Tibial artery (tissue), 4 donors: ENCODE measurements around the gene TRMU.

Experiments used
- DNase-seq, 2 donors: peaks; one replicate each; pipeline ENCODE4 v3.0.0-alpha.2; 2019
- H3K27ac ChIP-seq, 2 donors: fragments of 200-600 bp; sonication (generic) in 1 of 2; 1 replicate in 1 of 2; 2 replicates in 1 of 2; pipeline ENCODE4 v1.5.1; 2018 to 2019; ENCODE audit warnings: mild to moderate bottlenecking in 1 of 2
- H3K27me3 ChIP-seq, 2 donors: fragments of 200-600 bp; sonication (generic) in 1 of 2; one replicate each; pipeline versions ENCODE4 v1.5.1 to v1.6.0; 2016 to 2019
- H3K36me3 ChIP-seq, 3 donors: fragments of 200-600 bp; sonication (generic) in 2 of 3; one replicate each; pipeline ENCODE4 v1.5.1; 2016 to 2019; ENCODE audit warnings: mild to moderate bottlenecking in 2 of 3
- H3K4me1 ChIP-seq, 4 donors: fragments of 200-600 bp; sonication (generic) in 2 of 4; 1 replicate in 3 of 4; 2 replicates in 1 of 4; pipeline ENCODE4 v1.5.1; 2016 to 2019
- H3K4me3 ChIP-seq, 2 donors: fragments of 200-600 bp; sonication (generic) in 1 of 2; 1 replicate in 1 of 2; 2 replicates in 1 of 2; pipeline ENCODE4 v1.5.1; 2018 to 2019; ENCODE audit warnings: mild to moderate bottlenecking in 2 of 2
- H3K9me3 ChIP-seq, 3 donors: fragments of 200-600 bp; sonication (generic) in 1 of 3; one replicate each; pipeline ENCODE4 v1.5.1; 2016 to 2019
- CTCF ChIP-seq, 2 experiments: fragments of 200-600 bp in 1 of 2; fragments of 450-650 bp in 1 of 2; IDR thresholded peaks; one replicate each; pipeline ENCODE4 v1.5.1; 2017 to 2019; ENCODE audit warnings: antibody characterized with exemption in 2 of 2, mild to moderate bottlenecking in 1 of 2, moderate library complexity in 1 of 2
- intact Hi-C: fragments of 100-400 bp; cut with DNase I; formaldehyde crosslinking; loops from one replicate; pipeline ENCODE4 v1.15.0; 2023; ENCODE audit warnings: low total_unique reads

The TRMU gene

GRCh38 chr22:46359362-46359761, 23.8 kb downstream of the TRMU start:
- Histone ChIP-seq H3K27ac (no peak overlapping the region), H3K9me3 (no peaks in the 10 kb centered on the region), H3K36me3 (peaks cover 12 to 60% (median 33%) of the 10 kb centered on the region in 3 donors), H3K4me1 (no peaks in the 10 kb centered on the region), H3K27me3 (peaks cover 0 to 6% of the 10 kb centered on the region in 2 donors), H3K4me3 (no peak overlapping the region)
- intact Hi-C loops, result no loop called here
- DNase-seq, result no peak
- no peak for TF ChIP-seq CTCF (IDR thresholded peaks at IDR 0.05)

- Histone ChIP-seq H3K27me3 (peaks cover 0 to 13% of the 10 kb centered on the region in 2 donors), H3K9me3 (no peaks in the 10 kb centered on the region), H3K36me3 (peaks cover 12 to 60% (median 25%) of the 10 kb centered on the region in 3 donors), H3K4me3 (no peak overlapping the region), H3K4me1 (no peaks in the 10 kb centered on the region), H3K27ac (no peak overlapping the region)
- intact Hi-C loops, result no loop called here
- TF ChIP-seq CTCF (IDR thresholded peaks at IDR 0.05), result no peak
- DNase-seq, result no peak
Measured at GRCh38 chr22:46360097-46360496, 24.6 kb downstream of the TRMU start.

GRCh38 chr22:46360891-46361290, 25.4 kb downstream of the TRMU start:
- H3K27ac ChIP-seq, result no peak overlapping the region
- DNase-seq, result no peak
- H3K36me3 ChIP-seq, result peaks cover 8 to 58% (median 17%) of the 10 kb centered on the region in 3 donors
- intact Hi-C loops, result no loop called here
- peaks cover 0 to 18% of the 10 kb centered on the region in 2 donors for H3K27me3 ChIP-seq
- no peak for TF ChIP-seq CTCF (IDR thresholded peaks at IDR 0.05)
- no peak overlapping the region for H3K4me3 ChIP-seq
- H3K4me1 ChIP-seq, result no peaks in the 10 kb centered on the region
- no peaks in the 10 kb centered on the region for H3K9me3 ChIP-seq

- Histone ChIP-seq H3K9me3 (no peaks in the 10 kb centered on the region), H3K36me3 (peaks cover 2 to 54% (median 8%) of the 10 kb centered on the region in 3 donors), H3K4me1 (no peaks in the 10 kb centered on the region), H3K4me3 (no peak overlapping the region), H3K27ac (no peak overlapping the region), H3K27me3 (peaks cover 0 to 24% of the 10 kb centered on the region in 2 donors)
- DNase-seq, result no peak
- TF ChIP-seq CTCF (IDR thresholded peaks at IDR 0.05), result no peak
- intact Hi-C loops, result no loop called here
Measured at GRCh38 chr22:46361826-46362202, 26.3 kb downstream of the TRMU start.

- Histone ChIP-seq H3K9me3 (no peaks in the 10 kb centered on the region), H3K4me3 (no peak overlapping the region), H3K27me3 (peaks cover 0 to 30% of the 10 kb centered on the region in 2 donors), H3K36me3 (peaks cover 0 to 51% (median 3%) of the 10 kb centered on the region in 3 donors), H3K4me1 (no peaks in the 10 kb centered on the region), H3K27ac (no peak overlapping the region)
- DNase-seq, result no peak
- no peak for TF ChIP-seq CTCF (IDR thresholded peaks at IDR 0.05)
- intact Hi-C loops, result no loop called here
Measured at GRCh38 chr22:46362203-46362933, 26.9 kb downstream of the TRMU start.
